Body of pancreas (tissue), 4 donors: ENCODE data around the gene CFH. TPM values are rescaled to one million over a fixed set of nuclear protein-coding genes. Genes with fewer than 3 reads are reported as not detected.

Source experiments
- ATAC-seq: fragments of 150-250 bp; one replicate; pipeline ENCODE4 v1.9.1; 2016
- DNase-seq, 4 donors: peaks; one replicate each; pipeline ENCODE4 v3.0.0-alpha.2; 2019
- H3K27ac ChIP-seq, 4 donors: fragments of 200-600 bp; sonication (generic); 1 replicate in 3 of 4; 2 replicates in 1 of 4; pipeline versions ENCODE4 v1.5.1 to v1.6.1; 2016 to 2019; ENCODE audit warnings: mild to moderate bottlenecking in 1 of 4, mixed read lengths in 1 of 4, moderate library complexity in 1 of 4
- H3K27me3 ChIP-seq, 2 donors: fragments of 200-600 bp; sonication (generic); one replicate each; pipeline ENCODE4 v1.6.0; 2016; ENCODE audit warnings: mild to moderate bottlenecking in 1 of 2
- H3K36me3 ChIP-seq, 2 donors: fragments of 200-600 bp; sonication (generic); replicated peaks in 1 of 2; 2 replicates each; pipeline ENCODE4 v1.5.1; 2016; ENCODE audit warnings: low read depth in 2 of 2; ENCODE audit not compliant: insufficient read depth in 1 of 2
- H3K4me1 ChIP-seq: fragments of 200-600 bp; sonication (generic); one replicate; pipeline ENCODE4 v1.6.0; 2016
- H3K4me3 ChIP-seq, 2 donors: fragments of 200-600 bp; sonication (generic); 1 replicate in 1 of 2; 2 replicates in 1 of 2; pipeline ENCODE4 v1.5.1; 2016 to 2019
- H3K9me3 ChIP-seq, 3 donors: fragments of 200-600 bp; sonication (generic); 1 replicate in 2 of 3; 2 replicates in 1 of 3; pipeline ENCODE4 v1.5.1; 2016
- POLR2A ChIP-seq, 3 donors: fragments of 450-650 bp; IDR thresholded peaks; one replicate each; pipeline ENCODE4 v1.6.1; 2016; ENCODE audit warnings: antibody characterized with exemption in 3 of 3, mild to moderate bottlenecking in 2 of 3
- WGBS, 2 donors: methylation state at CpG; one replicate each; pipeline ENCODE4 v1.1.5; 2017; 5-methylcytosine and 5-hydroxymethylcytosine counted together
- intact Hi-C: fragments of 100-400 bp; cut with DNase I; formaldehyde crosslinking; loops from one replicate; pipeline ENCODE4 v1.15.1; 2023
- total RNA-seq, 2 donors: library from RNA; depleted of rRNA; stranded (reverse); fragments of >200 nt; gene quantifications; one replicate each; pipeline ENCODE4 v1.1.0, GENCODE V29; 2016
- TF ChIP-seq, protein P1 (sequence below), 7 experiments: fragments of 450-650 bp in 4 of 7; fragments of 200-600 bp in 3 of 7; sonication (generic) in 3 of 7; IDR thresholded peaks; one replicate each; pipeline ENCODE4 v1.5.1; 2016 to 2019; ENCODE audit warnings: antibody characterized with exemption in 7 of 7

The CFH gene
- total RNA-seq, 2 donors from 2014 or later: 12.2 to 46.7 TPM

- no peaks in the 10 kb centered on the region for H3K9me3 ChIP-seq
- DNase-seq (no peak), ATAC-seq (no peak)
- H3K4me3 ChIP-seq: no peak overlapping the region
- TF ChIP-seq, protein P1, sequence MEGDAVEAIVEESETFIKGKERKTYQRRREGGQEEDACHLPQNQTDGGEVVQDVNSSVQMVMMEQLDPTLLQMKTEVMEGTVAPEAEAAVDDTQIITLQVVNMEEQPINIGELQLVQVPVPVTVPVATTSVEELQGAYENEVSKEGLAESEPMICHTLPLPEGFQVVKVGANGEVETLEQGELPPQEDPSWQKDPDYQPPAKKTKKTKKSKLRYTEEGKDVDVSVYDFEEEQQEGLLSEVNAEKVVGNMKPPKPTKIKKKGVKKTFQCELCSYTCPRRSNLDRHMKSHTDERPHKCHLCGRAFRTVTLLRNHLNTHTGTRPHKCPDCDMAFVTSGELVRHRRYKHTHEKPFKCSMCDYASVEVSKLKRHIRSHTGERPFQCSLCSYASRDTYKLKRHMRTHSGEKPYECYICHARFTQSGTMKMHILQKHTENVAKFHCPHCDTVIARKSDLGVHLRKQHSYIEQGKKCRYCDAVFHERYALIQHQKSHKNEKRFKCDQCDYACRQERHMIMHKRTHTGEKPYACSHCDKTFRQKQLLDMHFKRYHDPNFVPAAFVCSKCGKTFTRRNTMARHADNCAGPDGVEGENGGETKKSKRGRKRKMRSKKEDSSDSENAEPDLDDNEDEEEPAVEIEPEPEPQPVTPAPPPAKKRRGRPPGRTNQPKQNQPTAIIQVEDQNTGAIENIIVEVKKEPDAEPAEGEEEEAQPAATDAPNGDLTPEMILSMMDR (IDR thresholded peaks at IDR 0.05): no peak
- TF ChIP-seq POLR2A (IDR thresholded peaks at IDR 0.05): no peak
- no peaks in the 10 kb centered on the region for H3K4me1 ChIP-seq
- H3K27me3 ChIP-seq: no peaks in the 10 kb centered on the region
- intact Hi-C loops: no loop called here
- H3K27ac ChIP-seq: no peak overlapping the region
- WGBS, 2 donors: 77 to 78% methylated on average over 12 of the region's 12 CpGs
- no peaks in the 10 kb centered on the region for H3K36me3 ChIP-seq
These were observed 1.4 kb upstream of the CFH start for GRCh38 chr1:196650403-196650802.

GRCh38 chr1:196651079-196651478 lies 764 bp upstream of the CFH start:
- intact Hi-C loops: no loop called here
- DNase-seq: no peak
- Histone ChIP-seq H3K36me3 (no peaks in the 10 kb centered on the region), H3K27ac (no peak overlapping the region), H3K4me3 (no peak overlapping the region), H3K4me1 (no peaks in the 10 kb centered on the region), H3K9me3 (no peaks in the 10 kb centered on the region), H3K27me3 (no peaks in the 10 kb centered on the region)
- 56 to 72% methylated on average over 3 of the region's 3 CpGs for WGBS, 2 donors
- TF ChIP-seq, protein P1 (IDR thresholded peaks at IDR 0.05): no peak
- TF ChIP-seq POLR2A (IDR thresholded peaks at IDR 0.05): no peak
- ATAC-seq: no peak

- Histone ChIP-seq H3K4me3 (no peak overlapping the region), H3K36me3 (no peaks in the 10 kb centered on the region), H3K4me1 (no peaks in the 10 kb centered on the region), H3K27ac (no peak overlapping the region), H3K27me3 (no peaks in the 10 kb centered on the region), H3K9me3 (no peaks in the 10 kb centered on the region)
- TF ChIP-seq, protein P1 (IDR thresholded peaks at IDR 0.05): no peak
- TF ChIP-seq POLR2A (IDR thresholded peaks at IDR 0.05): no peak
- intact Hi-C loops: no loop called here
- WGBS, 2 donors: 48 to 56% methylated on average over 2 of the region's 2 CpGs
- ATAC-seq (no peak), DNase-seq (no peak)
These were observed 2.4 kb downstream of the CFH start for GRCh38 chr1:196654271-196654670.

- no peaks in the 10 kb centered on the region for H3K9me3 ChIP-seq
- H3K36me3 ChIP-seq: no peaks in the 10 kb centered on the region
- no peaks in the 10 kb centered on the region for H3K4me1 ChIP-seq
- H3K27ac ChIP-seq: no peak overlapping the region
- ATAC-seq: no peak
- intact Hi-C loops: no loop called here
- H3K27me3 ChIP-seq: no peaks in the 10 kb centered on the region
- H3K4me3 ChIP-seq: no peak overlapping the region
- 81 to 88% methylated on average over 3 of the region's 3 CpGs for WGBS, 2 donors
- no peak for DNase-seq
- TF ChIP-seq, protein P1 (IDR thresholded peaks at IDR 0.05): no peak
- no peak for TF ChIP-seq POLR2A (IDR thresholded peaks at IDR 0.05)
These were observed 3.2 kb downstream of the CFH start for GRCh38 chr1:196655071-196655470.

- Histone ChIP-seq H3K4me3 (no peak overlapping the region), H3K9me3 (no peaks in the 10 kb centered on the region), H3K27ac (no peak overlapping the region), H3K36me3 (no peaks in the 10 kb centered on the region), H3K4me1 (no peaks in the 10 kb centered on the region), H3K27me3 (no peaks in the 10 kb centered on the region)
- ATAC-seq (no peak), DNase-seq (no peak)
- intact Hi-C loops: no loop called here
- no peak for TF ChIP-seq POLR2A (IDR thresholded peaks at IDR 0.05)
- TF ChIP-seq, protein P1 (IDR thresholded peaks at IDR 0.05): no peak
- WGBS, 2 donors: 55 to 63% methylated on average over 3 of the region's 3 CpGs
These were observed 3.7 kb downstream of the CFH start for GRCh38 chr1:196655494-196655893.
